GM19193 (cell line): ENCODE results near the gene SIGLEC11.

Source experiments
- POLR2A ChIP-seq: IDR thresholded peaks from 4 replicates; pipeline ENCODE4 v1.6.1; 2011; ENCODE audit not compliant: insufficient read depth, insufficient read length; ENCODE audit errors: extremely low read depth

Gene SIGLEC11

GRCh38 chr19:49939721-49940481, 21.1 kb downstream of the SIGLEC11 start:
- no peak for TF ChIP-seq POLR2A

GRCh38 chr19:49938662-49939061, 22.3 kb downstream of the SIGLEC11 start:
- TF ChIP-seq POLR2A = no peak

- no peak for TF ChIP-seq POLR2A
These were observed 23.1 kb downstream of the SIGLEC11 start for GRCh38 chr19:49937750-49938381.

GRCh38 chr19:49936549-49936948, 24.4 kb downstream of the SIGLEC11 start:
- TF ChIP-seq POLR2A = no peak

GRCh38 chr19:49933643-49934042, 27.3 kb downstream of the SIGLEC11 start:
- TF ChIP-seq POLR2A = peak; percentile 12

- no peak for TF ChIP-seq POLR2A
These were observed 28.2 kb downstream of the SIGLEC11 start for GRCh38 chr19:49932731-49933131.

GRCh38 chr19:49932041-49932451, 28.9 kb downstream of the SIGLEC11 start:
- TF ChIP-seq POLR2A = no peak

GRCh38 chr19:49931293-49932040, 29.5 kb downstream of the SIGLEC11 start:
- TF ChIP-seq POLR2A = no peak

GRCh38 chr19:49930483-49931011, 30.4 kb downstream of the SIGLEC11 start:
- TF ChIP-seq POLR2A = no peak

GRCh38 chr19:49929611-49930482, 31.1 kb downstream of the SIGLEC11 start:
- peak; percentile 98 for TF ChIP-seq POLR2A

- peak; percentile 70 for TF ChIP-seq POLR2A
These were observed 31.8 kb downstream of the SIGLEC11 start, which contains the start of the genes ATF5 and NUP62 for GRCh38 chr19:49929121-49929610. TSS of gene ATF5 (plus strand) at chr19:49929205. CDS start at chr19:49930851, 1,646 bp downstream. TSS of gene NUP62 (minus strand) at chr19:49929504. CDS start at chr19:49909807, 19,697 bp downstream.

GRCh38 chr19:49927526-49928264, 33.3 kb downstream of the SIGLEC11 start:
- TF ChIP-seq POLR2A = no peak

- TF ChIP-seq POLR2A = no peak
These were observed 34.5 kb downstream of the SIGLEC11 start for GRCh38 chr19:49926515-49926914.
